Motor neuron (in vitro differentiated cells): ENCODE measurements around the gene POT1. TPM values are rescaled to one million over a fixed set of nuclear protein-coding genes. Genes with fewer than 3 reads are reported as not detected.
A peak's percentile ranks its signal among the peaks of the same experiment; 100 is the strongest.
"Not testable (repeated sequence)": the region's sequence is repeated elsewhere in the genome, so short reads cannot be mapped to it uniquely, and the experiment has no call there.

ENCODE experiments used
- ATAC-seq, 8 experiments: fragments of 200-7000 bp; cut with Tn5 transposase; replicated peaks in 6 of 8; 2 replicates each; pipeline ENCODE4 v1.8.0; 2021; ENCODE audit warnings: mild to moderate bottlenecking in 8 of 8, moderate library complexity in 8 of 8
- H3K27ac ChIP-seq, 2 donors: fragments of 250-450 bp; sonication (Bioruptor Pico); 2 replicates each; pipeline ENCODE4 v1.9.0; 2021; ENCODE audit warnings: antibody characterized with exemption in 2 of 2, mild to moderate bottlenecking in 2 of 2, moderate library complexity in 1 of 2
- H3K4me1 ChIP-seq, 2 donors: fragments of 250-450 bp; sonication (Bioruptor Pico); replicated peaks in 1 of 2; 2 replicates each; pipeline ENCODE4 v1.6.1; 2021; ENCODE audit warnings: antibody characterized with exemption in 2 of 2, mild to moderate bottlenecking in 2 of 2, moderate library complexity in 1 of 2
- H3K4me3 ChIP-seq, 5 donors: fragments of 250-450 bp; sonication (Bioruptor Pico); 2 replicates each; pipeline ENCODE4 v1.9.0; 2021; ENCODE audit warnings: antibody characterized with exemption in 5 of 5, mild to moderate bottlenecking in 5 of 5, moderate library complexity in 4 of 5
- WGBS, 10 experiments: fragments of 450-650 bp; shearing (Covaris generic); methylation state at CpG; one replicate each; pipeline ENCODE4 v1.0.0; 2022; 5-methylcytosine and 5-hydroxymethylcytosine counted together
- in situ Hi-C, 9 experiments: fragments of 400-800 bp; cut with MboI; loops; one replicate each; pipeline ENCODE4 v1.15.0; 2021; ENCODE audit warnings: low sequenced_read_pairs in 9 of 9, low pct_unique_long_range_greater_than_20kb in 2 of 9; ENCODE audit not compliant: unreplicated experiment in 9 of 9
- total RNA-seq, 8 experiments: library from RNA; unstranded; fragments of 300-600 nt; gene quantifications; 2 replicates each; pipeline versions ENCODE4 v1.2.3 to v1.2.4, GENCODE V29; 2022

Gene POT1
- 10 to 100 TPM; 18.6 to 43.3 (median 28.7) TPM for total RNA-seq

- peak within 1 kb of the TSS; percentile 43 to 60 (median 55) for H3K4me3 ChIP-seq
- peak within 1 kb of the TSS; percentile 63 to 86 for H3K27ac ChIP-seq
- WGBS, 10 experiments, result 0 to 2% (median 0%) methylated on average over 1 to 16 of the region's 45 CpGs
- peaks cover 6 to 15% of the 10 kb centered on the region in 2 donors for H3K4me1 ChIP-seq
- in situ Hi-C loops, result no loop called here
- ATAC-seq, result peak; percentile 98 to 100 (median 100)
Measured at GRCh38 chr7:124929467-124930172, at the start of gene POT1. Gene POT1, minus strand, starts transcription at chr7:124929825. Its CDS starts 32,652 bp downstream, at chr7:124897173.

- H3K27ac ChIP-seq, H3K4me1 ChIP-seq, ATAC-seq, H3K4me3 ChIP-seq, in situ Hi-C loops: not testable (repeated sequence)
- WGBS, 10 experiments, result 0 to 100% (median 66%) methylated on average over 1 to 3 of the region's 3 CpGs; no CpG with 5 or more reads in 1 of the 10 experiments
Measured at GRCh38 chr7:124975131-124975530, 45.5 kb upstream of the POT1 start.

GRCh38 chr7:124965553-124965952 lies 35.9 kb upstream of the POT1 start:
- H3K4me3 ChIP-seq, result no peak overlapping the region
- in situ Hi-C loops, result no loop called here
- 21 to 94% (median 85%) methylated on average over 1 to 3 of the region's 4 CpGs; no CpG with 5 or more reads in 1 of the 10 experiments for WGBS, 10 experiments
- no peaks in the 10 kb centered on the region for H3K4me1 ChIP-seq
- ATAC-seq, result no peak
- H3K27ac ChIP-seq, result no peak overlapping the region

- Histone ChIP-seq H3K27ac (no peak overlapping the region), H3K4me3 (no peak overlapping the region), H3K4me1 (no peaks in the 10 kb centered on the region)
- no peak for ATAC-seq
- in situ Hi-C loops, result no loop called here
- WGBS, 10 experiments, result 0% methylated on average over 1 of the region's 1 CpG; no CpG with 5 or more reads in 5 of the 10 experiments
Measured at GRCh38 chr7:124959676-124960075, 30.1 kb upstream of the POT1 start.

- in situ Hi-C loops, H3K27ac ChIP-seq, H3K4me3 ChIP-seq, ATAC-seq, H3K4me1 ChIP-seq: not testable (repeated sequence)
- 50 to 100% (median 86%) methylated on average over 1 of the region's 1 CpG; no CpG with 5 or more reads in 7 of the 10 experiments for WGBS, 10 experiments
Measured at GRCh38 chr7:124957952-124958351, 28.3 kb upstream of the POT1 start.

- Histone ChIP-seq H3K27ac (no peak overlapping the region), H3K4me3 (no peak overlapping the region), H3K4me1 (no peaks in the 10 kb centered on the region)
- 14 to 100% (median 53%) methylated on average over 1 of the region's 1 CpG; no CpG with 5 or more reads in 4 of the 10 experiments for WGBS, 10 experiments
- ATAC-seq, result peak in 3 of 8 experiments; percentile 47 to 76 (median 53)
- in situ Hi-C loops, result no loop called here
Measured at GRCh38 chr7:124956160-124956559, 26.5 kb upstream of the POT1 start.

- no peak overlapping the region for H3K4me3 ChIP-seq
- no peaks in the 10 kb centered on the region for H3K4me1 ChIP-seq
- ATAC-seq, result peak in 3 of 8 experiments; percentile 74 to 84 (median 76)
- in situ Hi-C loops, result no loop called here
- no peak overlapping the region for H3K27ac ChIP-seq
Measured at GRCh38 chr7:124954790-124955189, 25.2 kb upstream of the POT1 start.

- H3K27ac ChIP-seq, result no peak overlapping the region
- ATAC-seq, result no peak
- in situ Hi-C loops, result no loop called here
- H3K4me1 ChIP-seq, result no peaks in the 10 kb centered on the region
- 44 to 100% (median 86%) methylated on average over 1 to 3 of the region's 3 CpGs for WGBS, 10 experiments
- H3K4me3 ChIP-seq, result no peak overlapping the region
Measured at GRCh38 chr7:124945680-124946079, 16.1 kb upstream of the POT1 start.

- peak in 2 of 8 experiments; percentile 58 to 61 for ATAC-seq
- WGBS, 10 experiments, result 0 to 100% (median 80%) methylated on average over 1 to 2 of the region's 2 CpGs; no CpG with 5 or more reads in 1 of the 10 experiments
- Histone ChIP-seq H3K4me3 (no peak overlapping the region), H3K27ac (no peak overlapping the region), H3K4me1 (no peaks in the 10 kb centered on the region)
- in situ Hi-C loops, result no loop called here
Measured at GRCh38 chr7:124943472-124943871, 13.8 kb upstream of the POT1 start.

GRCh38 chr7:124942399-124942798 lies 12.8 kb upstream of the POT1 start:
- Histone ChIP-seq H3K4me1 (no peaks in the 10 kb centered on the region), H3K4me3 (no peak overlapping the region), H3K27ac (no peak overlapping the region)
- ATAC-seq, result peak in 3 of 8 experiments; percentile 19 to 51 (median 41)
- WGBS, 10 experiments, result 17 to 100% (median 57%) methylated on average over 1 to 4 of the region's 4 CpGs; no CpG with 5 or more reads in 1 of the 10 experiments
- in situ Hi-C loops, result no loop called here

- ATAC-seq, result peak in 2 of 8 experiments; percentile 21 to 31
- no peak overlapping the region for H3K4me3 ChIP-seq
- WGBS, 10 experiments, result 24 to 100% (median 86%) methylated on average over 1 to 2 of the region's 2 CpGs; no CpG with 5 or more reads in 1 of the 10 experiments
- H3K4me1 ChIP-seq, result no peaks in the 10 kb centered on the region
- in situ Hi-C loops, result no loop called here
- no peak overlapping the region for H3K27ac ChIP-seq
Measured at GRCh38 chr7:124940306-124940705, 10.7 kb upstream of the POT1 start.

GRCh38 chr7:124938128-124938527 lies 8.5 kb upstream of the POT1 start:
- peak in 1 of 8 experiments; percentile 63 for ATAC-seq
- H3K27ac ChIP-seq, result no peak overlapping the region
- in situ Hi-C loops, result no loop called here
- no peaks in the 10 kb centered on the region for H3K4me1 ChIP-seq
- WGBS, 10 experiments, result 23 to 90% (median 69%) methylated on average over 1 to 2 of the region's 2 CpGs
- H3K4me3 ChIP-seq, result no peak overlapping the region

- 57 to 100% (median 90%) methylated on average over 1 of the region's 1 CpG; no CpG with 5 or more reads in 4 of the 10 experiments for WGBS, 10 experiments
- ATAC-seq, result no peak
- in situ Hi-C loops, result no loop called here
- Histone ChIP-seq H3K4me3 (no peak overlapping the region), H3K27ac (no peak overlapping the region), H3K4me1 (no peaks in the 10 kb centered on the region)
Measured at GRCh38 chr7:124937076-124937475, 7.5 kb upstream of the POT1 start.

- in situ Hi-C loops, result no loop called here
- no peak for ATAC-seq
- H3K4me3 ChIP-seq, result no peak overlapping the region
- H3K4me1 ChIP-seq, result no peaks in the 10 kb centered on the region
- no peak overlapping the region for H3K27ac ChIP-seq
Measured at GRCh38 chr7:124934841-124935240, 5.2 kb upstream of the POT1 start.
